PC-3 (cell line): Measurements from ENCODE around the gene MARK2. TPM values are rescaled to one million over a fixed set of nuclear protein-coding genes. Genes with fewer than 3 reads are reported as not detected.
A peak's percentile ranks its signal among the peaks of the same experiment; 100 is the strongest.

Experiments
- ATAC-seq: fragments of 200-7000 bp; cut with Tn5 transposase; 2 replicates; pipeline ENCODE4 v1.9.1; 2020; ENCODE audit warnings: mild to moderate bottlenecking, moderate library complexity
- BruUV-seq: library from RNA; stranded (reverse); fragments of 400-500 nt; replicated peaks from 2 replicates; lab custom pipeline; 2021; lab: Mats Ljungman, UMichigan
- CTCF ChIA-PET: fragments of 300-600 bp; sonication (Branson Sonifier 250); formaldehyde crosslinking; loops from one replicate; lab custom pipeline; 2022; ENCODE audit warnings: antibody characterized with exemption; lab: Charles Lee
- POLR2A ChIA-PET: fragments of 300-600 bp; sonication (Branson Sonifier 250); formaldehyde crosslinking; loops from one replicate; lab custom pipeline; 2022; ENCODE audit warnings: antibody characterized with exemption; ENCODE audit not compliant: unreplicated experiment; lab: Charles Lee
- DNase-seq: peaks from one replicate; pipeline ENCODE4 v3.0.0-alpha.2; 2015
- H2AFZ ChIP-seq: fragments of 300-600 bp; sonication (generic); 2 replicates; pipeline ENCODE4 v1.6.0; 2016; ENCODE audit warnings: antibody characterized with exemption, low read length
- H3F3A ChIP-seq: fragments of 300-600 bp; sonication (generic); one replicate; pipeline ENCODE4 v1.6.0; 2017; ENCODE audit warnings: antibody characterized with exemption, low read length, control low read depth, mild to moderate bottlenecking; ENCODE audit not compliant: unreplicated experiment
- H3K27ac ChIP-seq: fragments of 300-600 bp; sonication (generic); 2 replicates; pipeline ENCODE4 v1.5.1; 2016; ENCODE audit warnings: mild to moderate bottlenecking, low read length
- H3K27me3 ChIP-seq: fragments of 300-600 bp; sonication (generic); 2 replicates; pipeline ENCODE4 v1.6.1; 2016; ENCODE audit warnings: low read length, mixed read lengths
- H3K36me3 ChIP-seq: fragments of 300-600 bp; sonication (generic); 2 replicates; pipeline ENCODE4 v1.6.1; 2016; ENCODE audit warnings: low read depth, mixed run types, low read length, mixed read lengths
- H3K4me1 ChIP-seq: fragments of 300-600 bp; sonication (generic); 2 replicates; pipeline ENCODE4 v1.5.1; 2016; ENCODE audit warnings: low read length; ENCODE audit not compliant: insufficient read depth
- H3K4me2 ChIP-seq: fragments of 300-600 bp; sonication (generic); 2 replicates; pipeline ENCODE4 v1.6.0; 2016; ENCODE audit warnings: low read length
- H3K4me3 ChIP-seq: fragments of 300-600 bp; sonication (generic); 2 replicates; pipeline ENCODE4 v1.5.1; 2016; ENCODE audit warnings: mild to moderate bottlenecking, low read length, mixed read lengths
- H3K79me2 ChIP-seq: fragments of 300-600 bp; sonication (generic); 2 replicates; pipeline ENCODE4 v1.6.1; 2017; ENCODE audit warnings: low read length, mixed read lengths
- H3K9ac ChIP-seq: fragments of 300-600 bp; sonication (generic); 2 replicates; pipeline ENCODE4 v1.6.0; 2016; ENCODE audit warnings: mild to moderate bottlenecking, low read length
- H3K9me2 ChIP-seq: fragments of 300-600 bp; sonication (generic); replicated peaks from 2 replicates; pipeline ENCODE4 v1.6.1; 2016; ENCODE audit warnings: mixed run types, low read length, mixed read lengths
- H3K9me3 ChIP-seq: fragments of 300-600 bp; sonication (generic); 2 replicates; pipeline ENCODE4 v1.6.1; 2016; ENCODE audit warnings: low read length, mixed read lengths
- H4K20me1 ChIP-seq: fragments of 300-600 bp; sonication (generic); 2 replicates; pipeline ENCODE4 v1.6.1; 2016; ENCODE audit warnings: low read length, mixed read lengths
- EZH2 ChIP-seq: fragments of 300-600 bp; sonication (generic); IDR thresholded peaks from one replicate; pipeline ENCODE4 v1.6.1; 2017; ENCODE audit warnings: antibody characterized with exemption, mild to moderate bottlenecking, low read length; ENCODE audit not compliant: unreplicated experiment
- EZH2phosphoT487 ChIP-seq: fragments of 300-600 bp; sonication (generic); IDR thresholded peaks from 2 replicates; pipeline ENCODE4 v1.6.1; 2018; ENCODE audit warnings: mild to moderate bottlenecking, antibody characterized with exemption, low read length, borderline replicate concordance
- intact Hi-C: fragments of 100-400 bp; cut with micrococcal nuclease; formaldehyde crosslinking; loops from 2 replicates; pipeline ENCODE4 v1.9.0; 2023
- total RNA-seq: library from RNA; depleted of rRNA; stranded (reverse); fragments of >200 nt; gene quantifications from 2 replicates; pipeline ENCODE4 v1.2.3, GENCODE V29; 2014
- TF ChIP-seq, protein P1 (sequence below): fragments of 300-600 bp; sonication (generic); conservative IDR thresholded peaks from 2 replicates; pipeline ENCODE4 v1.5.1; 2017; ENCODE audit warnings: antibody characterized with exemption, low read depth, mild to moderate bottlenecking, low read length

The MARK2 gene
- total RNA-seq, 1 experiment from 2014 or later: 60.1 TPM

DNA sequence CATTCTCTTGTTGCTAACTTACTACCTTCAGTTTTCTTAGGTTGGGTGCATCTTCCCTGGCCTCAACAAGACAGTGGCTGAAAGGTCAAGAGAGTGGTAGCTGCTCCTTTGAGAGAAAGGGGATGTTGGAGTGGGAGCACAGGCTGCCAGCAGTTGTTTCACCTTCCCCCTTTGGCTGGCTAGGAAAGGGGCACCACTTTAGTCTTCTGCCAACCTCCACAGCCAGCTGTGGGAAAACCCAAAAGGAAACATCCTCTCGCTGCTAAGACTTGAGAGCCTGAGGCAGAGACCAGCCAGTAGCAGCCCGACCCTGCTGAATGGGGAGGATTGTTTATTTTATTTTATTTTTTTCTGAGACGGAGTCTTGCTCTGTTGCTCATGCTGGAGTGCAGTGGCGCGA is 34.4 kb downstream of the MARK2 start:
- no TSS peak for BruUV-seq
- peaks cover 24% of the 10 kb centered on the region for H4K20me1 ChIP-seq
- DNase-seq (no peak), ATAC-seq (no peak)
- peaks cover 86% of the 10 kb centered on the region for H3K79me2 ChIP-seq
- H3K4me2 ChIP-seq: peak overlapping the region; percentile 56
- H3K9me3 ChIP-seq: no peaks in the 10 kb centered on the region
- H3K4me1 ChIP-seq: peaks cover 47% of the 10 kb centered on the region
- no peaks in the 10 kb centered on the region for H3K9me2 ChIP-seq
- no peak overlapping the region for H3K27ac ChIP-seq
- no peaks in the 10 kb centered on the region for H3K27me3 ChIP-seq
- H3K36me3 ChIP-seq: no peaks in the 10 kb centered on the region; the same call in 1 of the 2 replicates
- no peak overlapping the region for H2AFZ ChIP-seq
- no peaks in the 10 kb centered on the region for H3F3A ChIP-seq
- intact Hi-C loops: no loop called here
- ChIA-PET POLR2A (no interaction called here), CTCF (no interaction called here)
- no peak for TF ChIP-seq EZH2phosphoT487
- TF ChIP-seq, protein P1, sequence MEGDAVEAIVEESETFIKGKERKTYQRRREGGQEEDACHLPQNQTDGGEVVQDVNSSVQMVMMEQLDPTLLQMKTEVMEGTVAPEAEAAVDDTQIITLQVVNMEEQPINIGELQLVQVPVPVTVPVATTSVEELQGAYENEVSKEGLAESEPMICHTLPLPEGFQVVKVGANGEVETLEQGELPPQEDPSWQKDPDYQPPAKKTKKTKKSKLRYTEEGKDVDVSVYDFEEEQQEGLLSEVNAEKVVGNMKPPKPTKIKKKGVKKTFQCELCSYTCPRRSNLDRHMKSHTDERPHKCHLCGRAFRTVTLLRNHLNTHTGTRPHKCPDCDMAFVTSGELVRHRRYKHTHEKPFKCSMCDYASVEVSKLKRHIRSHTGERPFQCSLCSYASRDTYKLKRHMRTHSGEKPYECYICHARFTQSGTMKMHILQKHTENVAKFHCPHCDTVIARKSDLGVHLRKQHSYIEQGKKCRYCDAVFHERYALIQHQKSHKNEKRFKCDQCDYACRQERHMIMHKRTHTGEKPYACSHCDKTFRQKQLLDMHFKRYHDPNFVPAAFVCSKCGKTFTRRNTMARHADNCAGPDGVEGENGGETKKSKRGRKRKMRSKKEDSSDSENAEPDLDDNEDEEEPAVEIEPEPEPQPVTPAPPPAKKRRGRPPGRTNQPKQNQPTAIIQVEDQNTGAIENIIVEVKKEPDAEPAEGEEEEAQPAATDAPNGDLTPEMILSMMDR: no peak
- no peak for TF ChIP-seq EZH2
- H3K9ac ChIP-seq: no peak overlapping the region
- H3K4me3 ChIP-seq: no peak overlapping the region

DNA sequence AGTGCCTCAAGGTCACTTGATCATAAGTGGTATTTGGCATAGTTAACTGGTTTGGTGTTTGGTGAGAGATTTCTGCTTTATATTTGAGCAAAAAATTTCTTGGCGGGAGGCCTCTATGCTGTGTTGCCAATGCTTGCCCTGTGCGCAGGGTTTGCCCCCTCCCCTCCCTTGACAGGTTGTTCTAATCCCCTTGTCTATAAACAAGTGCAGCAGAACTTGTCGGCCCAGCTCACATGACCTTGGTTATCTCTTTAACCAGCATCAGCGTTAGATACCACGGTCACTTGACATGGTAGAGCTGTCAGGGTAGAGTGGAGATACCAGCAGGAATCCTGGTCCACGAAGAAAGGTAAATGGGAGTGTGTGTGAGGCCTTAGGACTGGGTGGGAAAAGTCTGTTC is 35.6 kb downstream of the MARK2 start:
- H3F3A ChIP-seq: no peaks in the 10 kb centered on the region
- no peak for DNase-seq
- H2AFZ ChIP-seq: no peak overlapping the region
- intact Hi-C loops: no loop called here
- H3K4me2 ChIP-seq: no peak overlapping the region
- H3K4me3 ChIP-seq: no peak overlapping the region
- H3K36me3 ChIP-seq: peaks cover 5% of the 10 kb centered on the region
- peaks cover 26% of the 10 kb centered on the region for H4K20me1 ChIP-seq
- H3K27ac ChIP-seq: no peak overlapping the region
- H3K9ac ChIP-seq: no peak overlapping the region
- peaks cover 45% of the 10 kb centered on the region for H3K4me1 ChIP-seq
- TF ChIP-seq, protein P1: no peak
- peaks cover 84% of the 10 kb centered on the region for H3K79me2 ChIP-seq
- no TSS peak for BruUV-seq
- no peaks in the 10 kb centered on the region for H3K27me3 ChIP-seq
- ChIA-PET POLR2A (no interaction called here), CTCF (no interaction called here)
- H3K9me3 ChIP-seq: no peaks in the 10 kb centered on the region
- no peak for ATAC-seq
- no peaks in the 10 kb centered on the region for H3K9me2 ChIP-seq

DNA sequence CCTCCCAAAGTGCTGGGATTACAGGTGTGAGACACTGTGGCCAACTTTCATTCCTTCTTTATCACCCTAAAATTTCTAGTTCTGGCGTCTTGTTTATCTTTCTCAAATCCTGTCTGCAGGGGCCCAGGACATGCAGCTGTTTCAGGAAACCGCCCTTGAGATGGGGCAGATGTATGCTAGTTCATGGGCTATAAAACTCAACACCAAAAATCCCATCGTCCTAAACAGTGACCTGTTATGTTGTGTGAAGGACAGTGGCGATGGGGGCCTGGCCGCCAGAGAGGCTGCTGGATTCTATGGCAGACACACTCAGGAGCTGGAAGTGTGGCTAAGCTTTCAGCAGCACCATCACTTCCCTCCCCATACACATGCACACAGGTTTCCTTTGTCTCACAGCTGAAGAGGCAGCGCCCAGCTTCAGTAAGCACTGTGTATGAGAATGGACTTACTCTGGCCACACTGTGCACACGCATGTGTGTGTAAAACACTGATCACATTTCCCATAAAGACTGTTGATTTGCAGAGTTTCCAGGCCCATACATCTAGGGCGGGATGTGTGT is 36.7 kb downstream of the MARK2 start:
- no peak overlapping the region for H3K4me3 ChIP-seq
- no peak overlapping the region for H2AFZ ChIP-seq
- DNase-seq (no peak), ATAC-seq (no peak)
- no peaks in the 10 kb centered on the region for H3F3A ChIP-seq
- H3K9me2 ChIP-seq: no peaks in the 10 kb centered on the region
- POLR2A ChIA-PET: no interaction called here
- H3K9me3 ChIP-seq: no peaks in the 10 kb centered on the region
- no peaks in the 10 kb centered on the region for H3K27me3 ChIP-seq
- no peak overlapping the region for H3K27ac ChIP-seq
- peaks cover 84% of the 10 kb centered on the region for H3K79me2 ChIP-seq
- H3K4me1 ChIP-seq: peaks cover 41% of the 10 kb centered on the region
- H3K9ac ChIP-seq: no peak overlapping the region
- H3K36me3 ChIP-seq: peaks cover 5% of the 10 kb centered on the region
- BruUV-seq: no TSS peak
- no peak overlapping the region for H3K4me2 ChIP-seq
- H4K20me1 ChIP-seq: peaks cover 28% of the 10 kb centered on the region
- CTCF ChIA-PET: interaction anchor here (0.6 to 1.2 kb wide), 2 partner anchors 37 to 59 kb away, joined by 3 to 4 read pairs; no protein-coding TSS in a partner anchor
- intact Hi-C loops: no loop called here
- no peak for TF ChIP-seq EZH2
- no peak for TF ChIP-seq EZH2phosphoT487
- TF ChIP-seq, protein P1: no peak
